Endothelial cell of umbilical vein (primary cell): Measurements from ENCODE around the gene OTULINL. TPM values are rescaled to one million over a fixed set of nuclear protein-coding genes. Genes with fewer than 3 reads are reported as not detected.
"Not testable (repeated sequence)": the region's sequence is repeated elsewhere in the genome, so short reads cannot be mapped to it uniquely, and the experiment has no call there.

Source experiments
- BruUV-seq: library from RNA; stranded (reverse); fragments of 400-500 nt; replicated peaks from 2 replicates; lab custom pipeline; 2021; lab: Mats Ljungman, UMichigan
- CTCF ChIA-PET: fragments of 300-600, 350-600 bp; sonication (Branson Sonifier 250); formaldehyde crosslinking; loops from one replicate; lab custom pipeline; 2021; ENCODE audit warnings: antibody characterized with exemption, inconsistent platforms; lab: Charles Lee
- POLR2A ChIA-PET: fragments of 300-600, 350-600 bp; sonication (Branson Sonifier 250); formaldehyde crosslinking; loops from one replicate; lab custom pipeline; 2021; ENCODE audit warnings: antibody characterized with exemption, inconsistent platforms; lab: Charles Lee
- DNase-seq: peaks from one replicate; pipeline ENCODE4 v3.0.0-alpha.2; 2011; ENCODE audit warnings: low read depth, low spot score
- FAIRE-seq: peaks from 2 replicates; lab custom pipeline; 2011; peaks lifted over from hg19 to GRCh38; lab: Jason Lieb, UNC
- H2AFZ ChIP-seq: 2 replicates; pipeline ENCODE4 v1.6.0; 2012; ENCODE audit warnings: low read depth, low read length, control low read depth, inconsistent platforms
- H3K27ac ChIP-seq: 2 replicates; pipeline ENCODE4 v1.5.1; 2011; ENCODE audit warnings: low read depth, mild to moderate bottlenecking, control low read depth, low read length, moderate library complexity; ENCODE audit not compliant: insufficient read depth
- H3K27me3 ChIP-seq, 2 experiments: 2 replicates each; pipeline versions ENCODE4 v1.6.0 to v1.6.1; 2011; ENCODE audit warnings: low read length in 2 of 2, mixed read lengths in 1 of 2; ENCODE audit not compliant: control insufficient read depth in 2 of 2, insufficient read depth in 2 of 2
- H3K36me3 ChIP-seq, 2 experiments: 2 replicates in 1 of 2; 3 replicates in 1 of 2; pipeline ENCODE4 v1.5.1; 2011; ENCODE audit warnings: low read length in 2 of 2, mild to moderate bottlenecking in 1 of 2, moderate library complexity in 1 of 2; ENCODE audit not compliant: control insufficient read depth in 2 of 2, insufficient read depth in 2 of 2; ENCODE audit errors: extremely low read depth in 1 of 2
- H3K4me1 ChIP-seq: 3 replicates; pipeline ENCODE4 v1.5.1; 2011; ENCODE audit warnings: mild to moderate bottlenecking, low read length; ENCODE audit not compliant: control insufficient read depth, insufficient read depth; ENCODE audit errors: extremely low read depth
- H3K4me2 ChIP-seq: 2 replicates; pipeline ENCODE4 v1.6.1; 2011; ENCODE audit warnings: low read length, control low read depth, mixed read lengths; ENCODE audit not compliant: insufficient read depth
- H3K4me3 ChIP-seq, 3 experiments: fragments of 200-600 bp in 1 of 3; sonication (generic), shearing (Covaris generic) in 1 of 3; replicated peaks in 1 of 3; 2 replicates each; pipeline ENCODE4 v1.5.1; 2011 to 2016; ENCODE audit warnings: control low read depth in 3 of 3, low read length in 3 of 3, mild to moderate bottlenecking in 2 of 3, inconsistent platforms in 1 of 3, low read depth in 1 of 3, moderate library complexity in 1 of 3; ENCODE audit not compliant: insufficient read depth in 1 of 3
- H3K79me2 ChIP-seq: 2 replicates; pipeline ENCODE4 v1.6.0; 2012; ENCODE audit warnings: low read length, inconsistent platforms; ENCODE audit not compliant: control insufficient read depth, insufficient read depth
- H3K9ac ChIP-seq: replicated peaks from 2 replicates; pipeline ENCODE3; 2011; ENCODE audit warnings: low read length, control low read depth; ENCODE audit not compliant: insufficient read depth; ENCODE audit errors: extremely low read depth
- H3K9me1 ChIP-seq: replicated peaks from 3 replicates; pipeline ENCODE4 v1.6.0; 2011; ENCODE audit warnings: mild to moderate bottlenecking, low read length; ENCODE audit not compliant: control insufficient read depth, insufficient read depth; ENCODE audit errors: extremely low read depth
- H3K9me3 ChIP-seq: replicated peaks from 2 replicates; pipeline ENCODE4 v1.5.1; 2012; ENCODE audit warnings: low read length, inconsistent platforms; ENCODE audit not compliant: control insufficient read depth, insufficient read depth
- H4K20me1 ChIP-seq: replicated peaks from 2 replicates; pipeline ENCODE3; 2011; ENCODE audit warnings: mild to moderate bottlenecking, low read length; ENCODE audit not compliant: control insufficient read depth, insufficient read depth; ENCODE audit errors: extremely low read depth
- EZH2 ChIP-seq: IDR thresholded peaks from 2 replicates; pipeline ENCODE4 v1.6.1; 2012; ENCODE audit warnings: borderline replicate concordance, low read depth, mild to moderate bottlenecking, moderate library complexity, low read length, inconsistent platforms; ENCODE audit not compliant: severe bottlenecking
- FOS ChIP-seq: IDR thresholded peaks from 2 replicates; pipeline ENCODE4 v1.6.1; 2011; ENCODE audit warnings: mild to moderate bottlenecking, low read length, moderate library complexity, borderline replicate concordance; ENCODE audit not compliant: insufficient read depth
- GATA2 ChIP-seq: IDR thresholded peaks from 2 replicates; pipeline ENCODE4 v1.7.0; 2011; ENCODE audit warnings: low read depth, mild to moderate bottlenecking, moderate library complexity, mixed read lengths, low read length; ENCODE audit not compliant: insufficient read length, insufficient read depth
- JUN ChIP-seq: IDR thresholded peaks from 2 replicates; pipeline ENCODE4 v1.6.1; 2011; ENCODE audit warnings: borderline replicate concordance, low read depth; ENCODE audit not compliant: insufficient read length, insufficient read depth
- MYC ChIP-seq: IDR thresholded peaks from one replicate; pipeline ENCODE4 v1.6.1; 2011; ENCODE audit warnings: mild to moderate bottlenecking, low read depth, low read length
- POLR2A ChIP-seq: IDR thresholded peaks from 2 replicates; pipeline ENCODE4 v1.6.1; 2012; ENCODE audit warnings: low read depth, mild to moderate bottlenecking, control low read depth, low read length
- POLR2AphosphoS5 ChIP-seq: IDR thresholded peaks from 2 replicates; pipeline ENCODE4 v1.6.1; 2012; ENCODE audit warnings: low read depth, mild to moderate bottlenecking, control low read depth, low read length, moderate library complexity; ENCODE audit not compliant: insufficient read depth
- dilution Hi-C: fragments of 300-500 bp; cut with MboI; formaldehyde crosslinking; loops from one replicate; pipeline ENCODE4 v1.15.0; 2019; ENCODE audit warnings: low sequenced_read_pairs; ENCODE audit not compliant: extremely low pct_ligation_motif_present
- intact Hi-C: fragments of 100-400 bp; cut with micrococcal nuclease; formaldehyde crosslinking; loops from one replicate; pipeline ENCODE4 v1.10.0; 2022
- polyA plus RNA-seq, 4 experiments: library from polyadenylated mRNA; depleted of rRNA in 3 of 4; stranded (reverse) in 3 of 4; unstranded in 1 of 4; fragments of >200 nt; gene quantifications; 2 replicates each; pipeline versions ENCODE4 v1.2.1 to v1.2.3, GENCODE V29; 2011 to 2012; ENCODE audit warnings: missing spikeins in 1 of 4
- total RNA-seq: library from RNA; stranded (reverse); gene quantifications from 2 replicates; pipeline ENCODE4 v1.2.3, GENCODE V29; 2021
- TF ChIP-seq, protein P1 (sequence below), 2 donors: IDR thresholded peaks; 1 replicate in 1 of 2; 2 replicates in 1 of 2; pipeline ENCODE4 v1.5.1; 2011; ENCODE audit warnings: low read length in 2 of 2, mild to moderate bottlenecking in 2 of 2, moderate library complexity in 2 of 2, control low read depth in 1 of 2, inconsistent platforms in 1 of 2, low read depth in 1 of 2; ENCODE audit not compliant: insufficient read depth in 1 of 2; ENCODE audit errors: extremely low read depth in 1 of 2
- TF ChIP-seq, protein P2 (sequence below): IDR thresholded peaks from 2 replicates; pipeline ENCODE4 v1.6.1; 2011; ENCODE audit not compliant: insufficient read depth, insufficient read length

OTULINL gene
- total and polyA plus RNA-seq, 2 donors (not counting 3 experiments of a cell fraction or from before 2014, with no cell fraction given), result 0.08 to 0.42 TPM

DNA sequence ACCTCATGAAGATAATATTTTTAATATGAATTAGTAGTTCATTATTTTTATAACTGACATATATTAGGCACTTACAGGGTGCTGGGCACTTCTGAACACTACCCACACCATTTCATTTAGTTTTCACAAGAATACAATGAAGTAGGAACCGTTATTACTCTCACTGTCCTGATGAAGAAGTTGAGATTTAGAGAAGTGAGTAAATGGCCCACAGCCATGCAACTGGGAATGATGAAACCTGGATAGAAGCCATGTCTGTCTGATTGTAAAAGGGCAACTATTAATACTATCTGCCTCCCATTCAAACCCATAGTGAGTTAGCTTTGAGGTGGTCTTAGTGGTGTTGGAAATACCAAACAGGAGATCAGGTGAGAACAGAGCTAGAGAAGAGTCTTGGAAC, 29.6 kb upstream of the OTULINL start:
- no TSS peak for BruUV-seq
- Histone ChIP-seq H3K9ac (no peak overlapping the region), H3K4me3 (no peak overlapping the region), H3K9me1 (no peaks in the 10 kb centered on the region), H3K9me3 (no peaks in the 10 kb centered on the region), H3K79me2 (no peaks in the 10 kb centered on the region), H3K4me2 (no peak overlapping the region), H3K4me1 (no peaks in the 10 kb centered on the region), H4K20me1 (no peaks in the 10 kb centered on the region), H3K27me3 (peaks cover 6 to 14% of the 10 kb centered on the region in 2 experiments), H3K36me3 (no peaks in the 10 kb centered on the region), H3K27ac (no peak overlapping the region), H2AFZ (no peak overlapping the region)
- ChIA-PET POLR2A (no interaction called here), CTCF (no interaction called here)
- dilution Hi-C loops, result no loop called here
- TF ChIP-seq, protein P1, sequence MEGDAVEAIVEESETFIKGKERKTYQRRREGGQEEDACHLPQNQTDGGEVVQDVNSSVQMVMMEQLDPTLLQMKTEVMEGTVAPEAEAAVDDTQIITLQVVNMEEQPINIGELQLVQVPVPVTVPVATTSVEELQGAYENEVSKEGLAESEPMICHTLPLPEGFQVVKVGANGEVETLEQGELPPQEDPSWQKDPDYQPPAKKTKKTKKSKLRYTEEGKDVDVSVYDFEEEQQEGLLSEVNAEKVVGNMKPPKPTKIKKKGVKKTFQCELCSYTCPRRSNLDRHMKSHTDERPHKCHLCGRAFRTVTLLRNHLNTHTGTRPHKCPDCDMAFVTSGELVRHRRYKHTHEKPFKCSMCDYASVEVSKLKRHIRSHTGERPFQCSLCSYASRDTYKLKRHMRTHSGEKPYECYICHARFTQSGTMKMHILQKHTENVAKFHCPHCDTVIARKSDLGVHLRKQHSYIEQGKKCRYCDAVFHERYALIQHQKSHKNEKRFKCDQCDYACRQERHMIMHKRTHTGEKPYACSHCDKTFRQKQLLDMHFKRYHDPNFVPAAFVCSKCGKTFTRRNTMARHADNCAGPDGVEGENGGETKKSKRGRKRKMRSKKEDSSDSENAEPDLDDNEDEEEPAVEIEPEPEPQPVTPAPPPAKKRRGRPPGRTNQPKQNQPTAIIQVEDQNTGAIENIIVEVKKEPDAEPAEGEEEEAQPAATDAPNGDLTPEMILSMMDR (IDR thresholded peaks at IDR 0.05; ENCODE audit: extremely low read depth in 1 of 2, insufficient read depth in 1 of 2, low read depth in 1 of 2, low read length in 2 of 2), result no peak
- TF ChIP-seq JUN (no peak), FOS (no peak), EZH2 (no peak), MYC (no peak), GATA2 (no peak), POLR2A (no peak), POLR2AphosphoS5 (no peak)
- TF ChIP-seq, protein P2, sequence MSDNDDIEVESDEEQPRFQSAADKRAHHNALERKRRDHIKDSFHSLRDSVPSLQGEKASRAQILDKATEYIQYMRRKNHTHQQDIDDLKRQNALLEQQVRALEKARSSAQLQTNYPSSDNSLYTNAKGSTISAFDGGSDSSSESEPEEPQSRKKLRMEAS, result no peak
- intact Hi-C loops, result no loop called here
- DNase-seq (no peak), FAIRE-seq (no peak)

DNA sequence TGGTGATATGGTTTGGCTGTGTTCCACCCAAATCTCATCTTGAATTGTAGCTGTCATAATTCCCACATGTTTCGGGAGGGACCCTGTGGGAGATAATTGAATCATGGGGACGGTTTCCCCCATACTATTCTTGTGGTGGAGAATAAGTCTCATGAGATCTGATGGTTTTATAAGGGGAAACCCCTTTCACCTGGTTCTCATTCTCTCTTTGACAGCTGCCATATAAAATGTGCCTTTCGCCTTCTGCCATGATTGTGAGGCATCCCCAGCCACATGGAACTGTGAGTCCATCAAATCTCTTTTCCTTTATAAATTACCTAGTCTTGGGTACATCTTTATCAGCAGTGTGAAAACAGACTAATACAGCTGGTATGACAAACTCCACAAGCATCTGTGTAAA, 27.3 kb upstream of the OTULINL start:
- H3K27me3 ChIP-seq, result peaks cover 6 to 11% of the 10 kb centered on the region in 2 experiments
- H2AFZ ChIP-seq, POLR2A ChIA-PET, H3K9ac ChIP-seq, H3K79me2 ChIP-seq, intact Hi-C loops, H3K4me3 ChIP-seq, H3K9me1 ChIP-seq, H3K4me2 ChIP-seq, BruUV-seq, dilution Hi-C loops, FAIRE-seq, CTCF ChIA-PET, H3K4me1 ChIP-seq, H3K27ac ChIP-seq, H4K20me1 ChIP-seq, H3K9me3 ChIP-seq, H3K36me3 ChIP-seq, DNase-seq: not testable (repeated sequence)
